Measurements from ENCODE around the gene FBLL1. TPM values are rescaled to one million over a fixed set of nuclear protein-coding genes. Genes with fewer than 3 reads are reported as not detected.

The FBLL1 gene
- total and polyA plus RNA-seq, 2 of the 8 experiments (the other 6 are each of a cell fraction or from before 2014, with no cell fraction given): 8.3 to 30.9 TPM

DNA sequence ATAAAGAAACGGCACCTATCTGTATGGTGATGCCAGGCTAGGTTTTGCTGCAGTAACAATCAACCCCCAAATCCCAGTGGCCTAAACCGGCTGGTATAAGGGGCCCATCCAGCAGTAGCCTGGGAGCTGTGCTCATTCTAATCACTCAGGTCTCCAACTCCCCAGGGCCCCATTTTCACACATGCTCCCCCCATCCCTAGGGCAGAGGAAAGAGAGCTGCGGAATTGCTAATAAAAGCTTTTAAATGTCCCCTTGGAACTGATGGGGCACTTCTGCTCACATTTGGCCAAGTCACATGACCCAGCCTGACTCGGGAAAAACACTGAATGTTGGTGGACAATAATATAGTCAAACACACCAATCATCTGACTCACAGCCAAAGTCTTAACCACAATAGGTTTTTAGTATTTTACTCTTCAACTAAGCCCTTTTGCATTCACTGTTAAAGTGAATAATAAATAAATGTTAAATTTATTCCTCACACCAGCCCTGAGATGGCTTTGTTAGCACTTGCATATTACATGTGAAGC, 1.6 kb downstream of the FBLL1 start:
- Histone ChIP-seq H2BK12ac (ENCODE audit: low read depth, low read length) (no peak overlapping the region), H4K5ac (ENCODE audit: insufficient read length, low read depth, low read length) (no peak overlapping the region), H3K27me3 (replicated peaks in 1 of 4; ENCODE audit: control insufficient read depth in 3 of 4, extremely low read depth in 1 of 4, insufficient read depth in 3 of 4, low read length in 3 of 4) (peaks cover 4 to 12% (median 11%) of the 10 kb centered on the region in 4 experiments), H3K23me2 (ENCODE audit: low read depth, low read length) (peaks cover 7% of the 10 kb centered on the region), H4K91ac (replicated peaks; ENCODE audit: insufficient read length, low read length) (no peak overlapping the region), H3K4ac (replicated peaks; ENCODE audit: insufficient read length, low read depth, low read length) (no peak overlapping the region), H3K27ac (ENCODE audit: low read depth, low read length) (no peak overlapping the region), H2BK120ac (replicated peaks; ENCODE audit: low read depth, low read length) (no peak overlapping the region), H2AFZ (ENCODE audit: low read length) (no peak overlapping the region), H3K56ac (replicated peaks; ENCODE audit: insufficient read length, low read depth, low read length) (no peak overlapping the region), H3K9me3 (ENCODE audit: insufficient read depth in 2 of 2, low read depth in 1 of 2, low read length in 1 of 2) (peaks cover 0 to 5% of the 10 kb centered on the region in 2 experiments; a peak in 1 of 4 replicates), H3K79me1 (ENCODE audit: low read depth, low read length) (no peaks in the 10 kb centered on the region), H3K14ac (ENCODE audit: insufficient read length) (no peak overlapping the region), H3K79me2 (ENCODE audit: control insufficient read depth in 1 of 2, insufficient read depth in 2 of 2, low read length in 2 of 2) (no peaks in the 10 kb centered on the region), H3K23ac (ENCODE audit: insufficient read length) (no peak overlapping the region), H2BK15ac (ENCODE audit: low read length) (no peak overlapping the region), H3K18ac (ENCODE audit: extremely low read depth, low read length) (no peak overlapping the region), H2BK20ac (ENCODE audit: low read length) (no peak overlapping the region), H4K8ac (ENCODE audit: extremely low read depth, insufficient read depth, low read length) (no peak overlapping the region), H3K4me2 (ENCODE audit: insufficient read depth in 1 of 2, low read depth in 2 of 2, low read length in 2 of 2) (peak overlapping the region in 1 of 2 experiments; percentile 59; a peak in 1 of 4 replicates), H2AK5ac (ENCODE audit: low read depth, low read length) (no peak overlapping the region), H3K4me1 (replicated peaks in 1 of 4; ENCODE audit: control insufficient read depth in 3 of 4, insufficient read depth in 4 of 4, low read length in 3 of 4) (peaks cover 0 to 11% (median 10%) of the 10 kb centered on the region in 4 experiments; a peak in 6 of 7 replicates), H3K4me3 (ENCODE audit: extremely low read depth in 1 of 4, insufficient read depth in 2 of 4, low read depth in 3 of 4, low read length in 4 of 4) (no peak overlapping the region), H3K9ac (replicated peaks in 1 of 4; ENCODE audit: extremely low read depth in 1 of 4, low read depth in 3 of 4, low read length in 3 of 4) (no peak overlapping the region), H4K20me1 (replicated peaks in 1 of 2; ENCODE audit: control insufficient read depth in 1 of 2, insufficient read depth in 2 of 2, low read length in 2 of 2) (peaks cover 0 to 3% of the 10 kb centered on the region in 2 experiments), H2BK5ac (ENCODE audit: low read depth, low read length) (no peak overlapping the region), H3K36me3 (ENCODE audit: control insufficient read depth in 2 of 4, insufficient read depth in 4 of 4, low read length in 3 of 4) (peaks cover 0 to 3% (median 0%) of the 10 kb centered on the region in 4 experiments; a peak in 1 of 8 replicates)
- POLR2A ChIA-PET (ENCODE audit: partially characterized antibody): interaction anchor here (1.6 kb wide), 1 partner anchor 48 kb away, joined by 5 read pairs; the partner anchor contains the start of gene PANK3
- FAIRE-seq (no peak), DNase-seq (ENCODE audit: low read depth in 1 of 2, low spot score in 2 of 2) (no peak)
- WGBS, 2 experiments (ENCODE audit: extremely low coverage in 1 of 2, insufficient coverage in 1 of 2, insufficient read length in 1 of 2, insufficient replicate concordance in 2 of 2, low coverage in 1 of 2, low lambda C conversion rate in 2 of 2, missing lambda C conversion rate in 1 of 2): 91% methylated on average over 4 of the region's 4 CpGs; no CpG with 5 or more reads in 1 of the 2 experiments
- CTCF ChIA-PET (ENCODE audit: partially characterized antibody): interaction anchor here (0.8 kb wide), 1 partner anchor 15 kb away, joined by 4 read pairs; no protein-coding TSS in a partner anchor
- TF ChIP-seq TBP (IDR thresholded peaks at IDR 0.05; ENCODE audit: low read depth, low read length) (no peak), RNF2 (IDR thresholded peaks at IDR 0.05; ENCODE audit: borderline replicate concordance, low read depth, low read length, missing control alignments, poor library complexity, severe bottlenecking) (no peak), SP4 (IDR thresholded peaks at IDR 0.05; ENCODE audit: low read length) (no peak)
